Panc1 (cell line): ENCODE data around the gene NFRKB. TPM values are rescaled to one million over a fixed set of nuclear protein-coding genes. Genes with fewer than 3 reads are reported as not detected.

Source experiments
- ATAC-seq: fragments of 200-7000 bp; cut with Tn5 transposase; 2 replicates; pipeline ENCODE4 v1.9.1; 2020; ENCODE audit warnings: mild to moderate bottlenecking, moderate library complexity
- BruUV-seq: library from RNA; stranded (reverse); fragments of 400-500 nt; replicated peaks from 2 replicates; lab custom pipeline; 2021; lab: Mats Ljungman, UMichigan
- CTCF ChIA-PET: fragments of 300-600 bp; sonication (Branson Sonifier 250); formaldehyde crosslinking; loops from one replicate; lab custom pipeline; 2022; ENCODE audit warnings: antibody characterized with exemption; lab: Charles Lee
- POLR2A ChIA-PET: fragments of 300-600 bp; sonication (Branson Sonifier 250); formaldehyde crosslinking; loops from one replicate; lab custom pipeline; 2022; ENCODE audit warnings: antibody characterized with exemption; lab: Charles Lee
- DNase-seq: peaks from one replicate; pipeline ENCODE4 v3.0.0-alpha.2; 2010; ENCODE audit warnings: low read depth, low spot score
- H3K27ac ChIP-seq: 2 replicates; pipeline ENCODE4 v1.5.1; 2011; ENCODE audit warnings: mild to moderate bottlenecking, low read length, inconsistent platforms
- H3K27me3 ChIP-seq: fragments of 200-500 bp; sonication (Bioruptor generic); 2 replicates; pipeline ENCODE4 v1.6.0; 2014; ENCODE audit warnings: low read length, inconsistent platforms; ENCODE audit not compliant: control insufficient read depth, insufficient read depth
- H3K36me3 ChIP-seq: fragments of 200-500 bp; sonication (Bioruptor generic); 2 replicates; pipeline ENCODE4 v1.5.1; 2014; ENCODE audit warnings: inconsistent platforms, mild to moderate bottlenecking, low read length, moderate library complexity; ENCODE audit not compliant: control insufficient read depth, insufficient read depth
- H3K4me1 ChIP-seq: 2 replicates; pipeline ENCODE4 v1.5.1; 2011; ENCODE audit warnings: inconsistent platforms, mild to moderate bottlenecking, low read length, moderate library complexity; ENCODE audit not compliant: control insufficient read depth, insufficient read depth
- H3K4me3 ChIP-seq, 2 experiments: 2 replicates each; pipeline ENCODE4 v1.5.1; 2011 to 2012; ENCODE audit warnings: low read depth in 2 of 2, low read length in 2 of 2, mild to moderate bottlenecking in 2 of 2, inconsistent platforms in 1 of 2, moderate library complexity in 1 of 2
- H3K9me3 ChIP-seq: fragments of 200-500 bp; sonication (Bioruptor generic); 2 replicates; pipeline ENCODE4 v1.5.1; 2014; ENCODE audit warnings: low read depth, mild to moderate bottlenecking, inconsistent platforms, low read length, moderate library complexity; ENCODE audit not compliant: control insufficient read depth, insufficient read depth
- POLR2AphosphoS5 ChIP-seq: IDR thresholded peaks from 2 replicates; pipeline ENCODE4 v1.6.1; 2012; ENCODE audit warnings: mild to moderate bottlenecking, low read depth, low read length, moderate library complexity
- SIN3A ChIP-seq: IDR thresholded peaks from 2 replicates; pipeline ENCODE4 v1.6.1; 2012; ENCODE audit warnings: low read depth, mild to moderate bottlenecking, low read length, moderate library complexity, borderline replicate concordance; ENCODE audit not compliant: insufficient read depth
- TCF7L2 ChIP-seq: IDR thresholded peaks from 2 replicates; pipeline ENCODE4 v1.6.1; 2011; ENCODE audit warnings: mild to moderate bottlenecking, low read depth, low read length, inconsistent platforms
- in situ Hi-C: cut with HindIII; loops from 2 replicates; pipeline ENCODE4 v1.10.0; 2016; ENCODE audit warnings: low sequenced_read_pairs, low pct_unique_long_range_greater_than_20kb
- intact Hi-C: fragments of 100-400 bp; cut with micrococcal nuclease; formaldehyde crosslinking; loops from one replicate; pipeline ENCODE4 v1.10.0; 2022; ENCODE audit not compliant: unreplicated experiment
- total RNA-seq: library from RNA; stranded (reverse); gene quantifications from one replicate; pipeline ENCODE4 v1.2.1, GENCODE V29; 2021; ENCODE audit not compliant: unreplicated experiment
- TF ChIP-seq, protein P1 (sequence below): fragments of 450-650 bp; IDR thresholded peaks from 2 replicates; pipeline ENCODE4 v1.5.1; 2017; ENCODE audit warnings: mild to moderate bottlenecking
- TF ChIP-seq, protein P2 (sequence below), 2 experiments: IDR thresholded peaks; 2 replicates each; pipeline ENCODE4 v1.6.1; 2011 to 2012; ENCODE audit warnings: low read depth in 2 of 2, control low read depth in 1 of 2, low read length in 1 of 2, mild to moderate bottlenecking in 1 of 2, moderate library complexity in 1 of 2; ENCODE audit not compliant: insufficient read depth in 1 of 2

Gene NFRKB
- total RNA-seq, 1 experiment from 2014 or later = 58.8 TPM

DNA sequence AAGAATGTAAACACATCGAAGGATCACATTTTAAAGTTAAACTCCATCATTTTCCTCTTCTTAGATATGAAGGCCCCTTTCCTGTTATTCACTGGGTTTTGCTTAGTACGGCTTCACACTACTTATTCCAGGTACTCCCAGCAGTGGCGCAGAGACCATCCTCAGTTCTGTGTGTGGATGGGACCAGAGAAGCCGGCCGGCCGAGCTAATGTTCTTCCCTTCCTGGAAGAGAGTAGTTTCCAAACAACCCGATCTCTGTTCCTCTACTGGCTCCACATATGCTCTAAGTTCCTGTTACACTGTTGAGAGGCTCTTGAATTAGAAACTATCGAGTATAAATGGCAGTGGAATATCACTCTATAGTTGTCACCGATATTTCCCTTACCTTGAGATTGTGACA is 684 bp upstream of the NFRKB start:
- peak; percentile 40 for ATAC-seq
- in situ Hi-C loops = no loop called here
- peak overlapping the region; percentile 67 for H3K27ac ChIP-seq

DNA sequence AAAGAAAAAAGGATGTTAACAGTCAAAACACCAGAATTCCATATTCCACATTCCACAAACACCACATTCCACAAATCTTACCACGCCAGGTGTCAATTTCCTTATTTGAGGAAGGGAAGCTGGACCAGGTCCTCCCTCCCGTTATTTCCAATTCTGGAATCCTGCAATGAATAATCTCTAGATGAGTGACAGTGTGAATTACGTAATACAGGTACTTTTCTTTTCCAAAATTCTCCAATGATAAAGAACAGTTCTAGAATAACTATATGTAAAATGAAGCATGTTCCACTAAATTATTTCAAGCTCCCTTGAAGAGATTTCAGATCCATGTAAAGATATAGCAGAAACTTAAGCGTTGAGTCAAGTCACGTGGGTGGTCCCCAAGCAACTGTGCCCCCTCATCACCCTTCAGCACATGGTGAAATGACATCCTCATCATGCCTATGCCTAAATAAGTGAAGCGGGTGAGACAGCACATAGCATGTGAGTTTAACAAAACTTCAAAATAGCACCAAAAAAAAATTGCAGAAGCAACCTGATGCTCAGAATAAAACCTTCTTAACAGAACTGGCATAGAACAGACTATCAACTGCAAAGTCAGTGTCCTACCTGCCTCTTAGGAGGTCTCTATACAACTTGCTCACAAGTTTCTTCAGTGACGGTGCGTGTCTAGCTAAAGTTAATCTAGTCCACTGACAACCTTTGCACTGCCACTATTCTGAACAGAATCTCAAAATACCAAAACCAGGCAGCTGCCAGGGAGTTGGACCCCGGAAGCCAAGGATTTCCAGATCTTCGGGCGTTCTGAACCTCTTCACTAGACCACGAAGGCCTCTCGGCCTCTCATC is 876 bp downstream of the NFRKB start:
- DNase-seq = no peak
- Histone ChIP-seq H3K36me3 (peaks cover 15% of the 10 kb centered on the region), H3K4me1 (peaks cover 14% of the 10 kb centered on the region), H3K27me3 (no peaks in the 10 kb centered on the region), H3K27ac (peak overlapping the region; percentile 86), H3K4me3 (peak overlapping the region; percentile 81 to 98), H3K9me3 (no peaks in the 10 kb centered on the region)
- no TSS peak for BruUV-seq
- in situ Hi-C loops (no loop called here), intact Hi-C loops (no loop called here)
- POLR2A ChIA-PET = no interaction called here
- CTCF ChIA-PET = interaction anchor here (0.5 kb wide), 1 partner anchor 97 kb away, joined by 3 read pairs; no protein-coding TSS in a partner anchor
- peak; percentile 10 for ATAC-seq
- TF ChIP-seq POLR2AphosphoS5 (no peak), SIN3A (0 out of 2 replicates have a peak, but pooled peaks have one; percentile 13), TCF7L2 (no peak)

More for the DNA sequence above, 684 bp upstream of the NFRKB start:
- DNase-seq = no peak
- Histone ChIP-seq H3K4me3 (peak overlapping the region; percentile 81 to 98), H3K27me3 (no peaks in the 10 kb centered on the region), H3K4me1 (peaks cover 14% of the 10 kb centered on the region), H3K36me3 (peaks cover 17% of the 10 kb centered on the region), H3K9me3 (no peaks in the 10 kb centered on the region)
- no TSS peak for BruUV-seq
- POLR2A ChIA-PET = no interaction called here
- intact Hi-C loops = no loop called here
- CTCF ChIA-PET = interaction anchor here (1.1 kb wide), 1 partner anchor 236 kb away, joined by 3 read pairs; no protein-coding TSS in a partner anchor
- TF ChIP-seq TCF7L2 (no peak), POLR2AphosphoS5 (no peak), SIN3A (no peak)
- TF ChIP-seq, protein P1, sequence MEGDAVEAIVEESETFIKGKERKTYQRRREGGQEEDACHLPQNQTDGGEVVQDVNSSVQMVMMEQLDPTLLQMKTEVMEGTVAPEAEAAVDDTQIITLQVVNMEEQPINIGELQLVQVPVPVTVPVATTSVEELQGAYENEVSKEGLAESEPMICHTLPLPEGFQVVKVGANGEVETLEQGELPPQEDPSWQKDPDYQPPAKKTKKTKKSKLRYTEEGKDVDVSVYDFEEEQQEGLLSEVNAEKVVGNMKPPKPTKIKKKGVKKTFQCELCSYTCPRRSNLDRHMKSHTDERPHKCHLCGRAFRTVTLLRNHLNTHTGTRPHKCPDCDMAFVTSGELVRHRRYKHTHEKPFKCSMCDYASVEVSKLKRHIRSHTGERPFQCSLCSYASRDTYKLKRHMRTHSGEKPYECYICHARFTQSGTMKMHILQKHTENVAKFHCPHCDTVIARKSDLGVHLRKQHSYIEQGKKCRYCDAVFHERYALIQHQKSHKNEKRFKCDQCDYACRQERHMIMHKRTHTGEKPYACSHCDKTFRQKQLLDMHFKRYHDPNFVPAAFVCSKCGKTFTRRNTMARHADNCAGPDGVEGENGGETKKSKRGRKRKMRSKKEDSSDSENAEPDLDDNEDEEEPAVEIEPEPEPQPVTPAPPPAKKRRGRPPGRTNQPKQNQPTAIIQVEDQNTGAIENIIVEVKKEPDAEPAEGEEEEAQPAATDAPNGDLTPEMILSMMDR = no peak
- TF ChIP-seq, protein P2, sequence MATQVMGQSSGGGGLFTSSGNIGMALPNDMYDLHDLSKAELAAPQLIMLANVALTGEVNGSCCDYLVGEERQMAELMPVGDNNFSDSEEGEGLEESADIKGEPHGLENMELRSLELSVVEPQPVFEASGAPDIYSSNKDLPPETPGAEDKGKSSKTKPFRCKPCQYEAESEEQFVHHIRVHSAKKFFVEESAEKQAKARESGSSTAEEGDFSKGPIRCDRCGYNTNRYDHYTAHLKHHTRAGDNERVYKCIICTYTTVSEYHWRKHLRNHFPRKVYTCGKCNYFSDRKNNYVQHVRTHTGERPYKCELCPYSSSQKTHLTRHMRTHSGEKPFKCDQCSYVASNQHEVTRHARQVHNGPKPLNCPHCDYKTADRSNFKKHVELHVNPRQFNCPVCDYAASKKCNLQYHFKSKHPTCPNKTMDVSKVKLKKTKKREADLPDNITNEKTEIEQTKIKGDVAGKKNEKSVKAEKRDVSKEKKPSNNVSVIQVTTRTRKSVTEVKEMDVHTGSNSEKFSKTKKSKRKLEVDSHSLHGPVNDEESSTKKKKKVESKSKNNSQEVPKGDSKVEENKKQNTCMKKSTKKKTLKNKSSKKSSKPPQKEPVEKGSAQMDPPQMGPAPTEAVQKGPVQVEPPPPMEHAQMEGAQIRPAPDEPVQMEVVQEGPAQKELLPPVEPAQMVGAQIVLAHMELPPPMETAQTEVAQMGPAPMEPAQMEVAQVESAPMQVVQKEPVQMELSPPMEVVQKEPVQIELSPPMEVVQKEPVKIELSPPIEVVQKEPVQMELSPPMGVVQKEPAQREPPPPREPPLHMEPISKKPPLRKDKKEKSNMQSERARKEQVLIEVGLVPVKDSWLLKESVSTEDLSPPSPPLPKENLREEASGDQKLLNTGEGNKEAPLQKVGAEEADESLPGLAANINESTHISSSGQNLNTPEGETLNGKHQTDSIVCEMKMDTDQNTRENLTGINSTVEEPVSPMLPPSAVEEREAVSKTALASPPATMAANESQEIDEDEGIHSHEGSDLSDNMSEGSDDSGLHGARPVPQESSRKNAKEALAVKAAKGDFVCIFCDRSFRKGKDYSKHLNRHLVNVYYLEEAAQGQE (IDR thresholded peaks at IDR 0.05; ENCODE audit: insufficient read depth in 1 of 2, low read depth in 2 of 2, low read length in 1 of 2) = no peak
